ENCODE results near the gene CHD9NB.

CHD9NB gene

DNA sequence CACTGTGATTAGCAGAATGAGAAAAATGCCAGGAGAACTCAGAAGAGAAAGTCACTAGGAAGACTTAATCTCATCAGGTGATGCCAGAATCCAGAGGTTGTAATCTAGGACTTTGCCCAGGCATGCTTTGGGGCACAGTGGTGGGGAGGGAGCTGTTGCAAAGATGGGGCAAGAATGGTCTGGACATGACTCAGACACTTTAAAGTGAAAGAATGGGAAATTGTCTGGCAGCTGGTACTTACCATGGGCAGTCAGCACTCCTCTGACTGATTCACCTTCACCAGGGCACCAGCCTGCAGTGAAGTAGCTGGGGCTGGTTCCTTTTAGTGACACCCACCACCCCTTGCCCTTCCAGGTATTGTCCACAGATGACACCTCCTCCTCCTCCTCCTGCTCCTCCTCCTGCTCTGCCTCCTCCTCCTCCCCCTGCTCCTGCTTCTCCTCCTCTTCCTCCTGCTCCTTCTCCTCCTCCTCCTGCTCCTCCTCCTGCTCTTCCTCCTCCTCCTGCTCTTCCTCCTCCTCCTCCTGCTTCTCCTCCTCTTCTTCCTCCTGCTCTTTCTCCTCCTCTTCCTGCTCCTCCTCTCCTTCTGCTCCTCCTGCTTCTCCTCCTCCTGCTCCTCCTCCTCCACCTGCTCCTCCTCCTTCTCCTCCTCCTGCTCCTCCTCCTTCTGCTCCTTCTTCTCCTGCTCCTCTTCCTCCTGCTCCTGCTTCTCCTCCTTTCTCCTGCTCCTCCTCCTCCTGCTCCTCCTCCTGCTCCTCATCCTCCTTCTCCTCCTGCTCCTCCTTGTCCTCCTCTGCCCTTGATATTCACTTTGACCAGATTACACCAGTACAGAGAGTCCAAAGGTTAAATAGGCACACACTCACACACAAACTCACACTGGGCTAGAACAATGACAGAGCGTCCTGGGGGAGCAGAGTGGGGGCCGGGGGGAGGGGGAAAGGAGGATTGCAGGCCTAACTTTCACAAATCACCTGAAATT, at the start of gene CHD9NB:
Gene CHD9NB (minus strand): TSS at position 379 of the 983 bp plus-strand sequence. CDS start 8,739 bp downstream, outside the sequence.
- no peak for DNase-seq

DNA sequence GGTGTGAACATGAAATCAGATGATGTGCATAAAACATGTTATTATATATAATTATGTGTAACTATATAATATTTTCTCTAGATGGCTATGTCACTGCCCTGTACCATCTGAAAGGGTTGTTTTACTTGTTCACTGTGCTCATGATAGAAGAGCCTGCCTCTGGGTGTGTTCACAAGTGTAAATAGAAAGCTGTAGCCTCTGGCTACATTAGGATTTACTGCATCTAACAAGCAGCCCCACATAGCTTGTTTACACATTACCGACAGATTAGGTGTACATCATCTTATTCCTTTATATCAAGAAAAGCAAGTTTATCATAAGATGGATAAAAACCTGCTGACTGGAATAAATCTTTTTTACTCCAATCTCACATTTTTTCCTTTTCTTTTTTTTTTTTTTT, 48.2 kb upstream of the CHD9NB start:
- no peak for DNase-seq

DNA sequence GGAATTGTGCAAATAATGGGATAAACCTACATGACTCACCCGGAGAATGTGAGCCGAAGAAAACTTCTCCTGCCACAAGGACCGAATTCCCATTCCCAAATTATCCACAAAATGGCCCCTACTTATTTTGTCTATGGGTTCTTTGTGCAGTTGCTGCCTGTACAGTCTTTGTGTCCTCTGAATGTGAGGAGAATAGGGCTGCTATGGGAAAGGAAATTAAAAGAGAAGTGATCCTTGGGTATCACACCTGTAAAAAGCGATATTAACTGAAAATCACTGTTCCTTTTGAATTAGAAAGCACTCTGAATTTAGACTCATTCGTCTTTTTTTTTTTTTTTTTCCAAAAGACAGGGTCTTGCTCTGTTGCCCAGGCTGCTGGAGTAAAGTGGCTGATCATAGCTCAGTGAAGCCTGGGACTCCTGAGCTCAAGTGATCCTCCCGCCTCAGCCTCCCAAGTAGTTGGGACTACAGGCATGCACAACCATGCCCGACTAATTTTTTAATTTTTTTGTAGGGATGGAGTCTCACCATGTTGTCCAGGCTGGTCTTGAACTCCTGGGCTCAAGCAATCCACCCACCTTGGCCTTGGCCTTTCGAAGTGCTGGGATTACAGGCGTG, 47.5 kb upstream of the CHD9NB start:
- no peak for DNase-seq

GRCh38 chr16:53099318-53100130, 46.8 kb upstream of the CHD9NB start:
- peak; percentile 94 for DNase-seq

DNA sequence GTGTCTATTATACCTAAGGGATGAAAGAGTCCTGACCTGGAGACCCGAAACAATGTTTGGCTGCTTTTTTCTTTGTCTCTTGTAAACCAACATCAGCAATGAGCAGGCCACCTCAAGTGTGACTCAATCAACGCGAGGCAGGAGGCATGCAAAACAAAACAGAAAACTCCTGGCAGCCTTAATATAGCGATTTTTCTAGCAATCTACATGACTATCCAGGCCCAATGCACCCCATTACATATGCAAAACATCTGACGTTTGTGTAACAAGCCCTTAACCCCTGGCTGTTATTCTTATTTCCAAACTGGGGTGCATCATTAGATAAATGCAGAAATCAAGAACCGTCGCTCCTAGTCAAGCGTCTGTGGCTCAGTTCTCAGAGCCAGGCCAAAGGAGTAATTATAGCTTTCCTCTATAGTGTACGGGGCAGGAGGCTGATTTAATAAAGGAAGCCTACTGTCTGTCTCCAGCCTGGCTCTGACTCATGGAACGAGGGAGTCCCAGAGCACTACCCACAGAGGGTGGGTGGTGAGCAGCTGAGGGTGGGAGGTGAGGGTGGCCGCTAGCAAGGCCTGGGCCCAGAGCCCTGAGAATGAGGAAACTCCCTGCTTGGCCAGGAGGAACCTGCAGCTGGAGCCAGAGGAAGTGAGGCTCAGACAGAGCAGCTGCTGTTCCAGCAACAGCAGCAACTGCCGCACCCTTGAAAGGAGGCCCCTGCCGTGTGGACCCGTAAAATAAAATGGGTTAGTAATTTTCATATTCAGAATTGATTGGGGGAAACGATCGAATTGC, 46.0 kb upstream of the CHD9NB start:
- peak; percentile 32 for DNase-seq

GRCh38 chr16:53097190-53097589, 44.5 kb upstream of the CHD9NB start:
- no peak for DNase-seq

- DNase-seq = no peak
Observed at GRCh38 chr16:53094013-53094630, 41.4 kb upstream of the CHD9NB start.

DNA sequence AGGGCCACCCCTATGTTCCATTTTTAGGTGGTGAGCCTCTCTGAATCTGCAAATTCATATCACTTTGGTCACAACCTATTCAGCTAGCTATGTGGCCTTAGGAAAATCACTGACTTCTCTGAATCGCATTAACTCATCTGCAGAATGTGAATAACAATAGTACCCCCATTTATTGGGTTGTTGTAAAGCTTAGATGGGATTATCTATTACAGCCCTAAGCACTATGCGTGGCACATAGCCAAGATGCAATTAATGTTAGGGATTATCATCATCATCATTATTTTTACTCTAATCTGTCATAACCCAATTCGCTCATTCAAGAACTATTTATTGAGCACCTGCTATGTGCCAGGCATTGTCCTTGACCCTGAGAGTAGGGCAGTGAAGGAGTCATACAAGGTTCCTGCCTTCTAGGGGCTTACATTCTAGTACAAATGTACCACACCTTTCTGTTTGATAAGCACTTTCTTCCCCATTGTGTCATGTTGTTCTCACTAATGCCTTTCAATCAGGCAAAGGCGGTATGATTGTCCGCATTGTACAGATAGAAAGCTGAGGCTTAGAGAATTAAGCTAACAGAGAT, 40.6 kb upstream of the CHD9NB start:
- no peak for DNase-seq

- DNase-seq = no peak
Observed at GRCh38 chr16:53092284-53092683, 39.6 kb upstream of the CHD9NB start.

GRCh38 chr16:53091466-53092211, 38.9 kb upstream of the CHD9NB start:
- DNase-seq = peak; percentile 85

GRCh38 chr16:53090591-53091411, 38.1 kb upstream of the CHD9NB start:
- DNase-seq = no peak

- no peak for DNase-seq
Observed at GRCh38 chr16:53090286-53090590, 37.5 kb upstream of the CHD9NB start.

DNA sequence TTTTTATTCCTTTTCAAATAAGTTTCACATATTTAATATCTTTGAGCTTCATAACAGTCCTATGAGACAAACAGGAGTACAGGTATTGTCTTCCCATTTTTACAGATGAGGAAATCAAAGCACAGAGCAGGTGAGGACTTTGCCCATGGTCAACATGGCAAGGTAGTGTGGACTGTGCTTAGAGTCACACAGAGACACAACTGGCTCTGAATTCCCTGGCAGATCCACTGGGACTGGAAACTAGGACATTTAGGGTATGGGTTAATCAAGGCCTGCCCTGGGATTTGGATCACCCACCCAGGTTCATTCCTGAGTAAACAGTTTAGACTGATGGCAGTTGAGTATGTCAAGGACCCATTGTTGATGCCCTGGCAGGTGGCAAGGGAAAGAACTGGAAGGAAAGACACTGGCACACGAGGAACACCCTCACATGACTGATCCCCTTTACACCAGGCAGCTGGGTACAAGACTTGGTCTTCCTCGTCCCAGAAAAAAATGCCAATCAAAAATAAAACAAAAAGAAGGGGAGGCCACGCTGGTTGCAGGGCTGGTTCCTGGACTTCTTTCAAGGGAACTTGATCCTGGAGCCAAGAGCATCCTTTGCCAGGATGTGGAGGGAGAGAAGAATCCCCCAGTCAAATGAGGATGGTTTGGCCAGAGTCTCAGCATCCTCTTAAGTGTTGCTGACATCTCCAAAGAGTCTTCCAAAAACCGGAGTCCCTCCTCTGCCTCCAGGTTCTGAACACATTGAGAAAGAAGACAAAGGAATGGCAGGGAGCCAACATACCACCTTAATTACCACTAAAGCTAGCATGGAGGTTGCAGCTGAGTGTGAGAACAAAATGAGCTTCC, 37.0 kb upstream of the CHD9NB start:
- peak; percentile 4 for DNase-seq

DNA sequence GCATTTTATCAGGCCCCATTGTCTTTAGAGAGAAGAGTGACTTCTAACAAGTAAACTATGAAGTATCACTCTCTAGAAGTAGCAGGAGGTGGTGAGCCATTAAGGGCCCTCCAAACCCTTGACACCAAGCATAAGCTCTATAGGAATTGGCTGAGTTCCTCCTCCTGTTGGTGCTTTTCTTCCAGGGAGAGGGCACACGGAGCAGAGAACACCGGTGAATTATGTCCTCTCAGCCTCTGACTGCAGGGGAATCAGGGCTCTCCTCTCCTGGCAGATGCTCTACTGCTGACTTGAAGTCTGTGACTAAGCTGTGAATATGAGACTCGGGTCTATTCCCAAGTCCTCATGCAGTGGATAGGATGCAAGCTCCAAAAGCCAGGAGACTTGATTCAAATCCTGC, 34.4 kb upstream of the CHD9NB start:
- DNase-seq = peak; percentile 32

- no peak for DNase-seq
Observed at GRCh38 chr16:53085931-53086421, 33.3 kb upstream of the CHD9NB start.

GRCh38 chr16:53085369-53085843, 32.7 kb upstream of the CHD9NB start:
- peak; percentile 3 for DNase-seq

GRCh38 chr16:53084746-53085334, 32.1 kb upstream of the CHD9NB start:
- DNase-seq = no peak

- DNase-seq = no peak
Observed at GRCh38 chr16:53084141-53084541, 31.4 kb upstream of the CHD9NB start.
